ENCODE measurements around the gene LYPD4.
A peak's percentile ranks its signal among the peaks of the same experiment; 100 is the strongest.
"Not testable (repeated sequence)": the region's sequence is repeated elsewhere in the genome, so short reads cannot be mapped to it uniquely, and the experiment has no call there.

LYPD4 gene, protein sequence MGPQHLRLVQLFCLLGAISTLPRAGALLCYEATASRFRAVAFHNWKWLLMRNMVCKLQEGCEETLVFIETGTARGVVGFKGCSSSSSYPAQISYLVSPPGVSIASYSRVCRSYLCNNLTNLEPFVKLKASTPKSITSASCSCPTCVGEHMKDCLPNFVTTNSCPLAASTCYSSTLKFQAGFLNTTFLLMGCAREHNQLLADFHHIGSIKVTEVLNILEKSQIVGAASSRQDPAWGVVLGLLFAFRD

GRCh38 chr19:41844601-41845000 is at the start of gene LYPD4:
Gene LYPD4, minus strand, starts transcription at chr19:41844683. Its CDS starts 5,398 bp downstream, at chr19:41839285.
- DNase-seq (ENCODE audit: low read depth): no peak

GRCh38 chr19:41893899-41894298 is 49.4 kb upstream of the LYPD4 start:
- no peak for DNase-seq (ENCODE audit: low read depth)

DNA sequence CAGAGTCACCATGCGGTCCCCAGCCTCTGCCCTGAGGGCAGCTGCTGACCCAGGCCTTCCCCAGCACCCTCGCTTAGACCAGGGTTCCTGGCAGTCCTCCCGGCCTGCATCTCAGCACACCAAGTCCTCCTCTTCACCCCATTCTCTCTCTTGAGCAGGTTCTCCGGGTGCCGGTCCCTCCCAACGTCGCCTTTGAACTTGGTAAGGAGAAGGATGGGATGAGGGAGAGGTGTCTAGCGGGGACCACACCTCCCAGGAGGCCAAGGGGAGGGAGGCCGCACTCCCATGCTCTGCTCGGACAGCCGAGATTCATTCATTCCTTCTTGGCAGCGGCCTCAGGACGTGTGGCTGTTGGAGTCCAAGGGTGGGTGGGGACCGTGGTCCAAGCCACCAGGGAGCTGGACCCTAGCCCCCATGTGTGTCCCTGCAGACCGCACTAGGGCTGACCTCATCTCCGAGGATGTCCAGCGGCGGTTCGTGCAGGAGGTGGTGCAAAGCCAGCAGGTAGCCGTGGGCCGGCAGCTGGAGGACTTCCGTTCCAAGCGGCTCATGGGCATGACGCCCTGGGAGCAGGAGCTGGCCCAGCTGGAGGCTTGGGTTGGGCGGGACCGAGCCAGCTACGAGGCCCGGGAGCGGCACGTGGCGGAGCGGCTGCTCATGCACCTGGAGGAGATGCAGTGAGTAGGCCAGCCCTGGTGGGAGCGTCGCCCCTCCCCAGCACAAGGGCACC is 47.9 kb upstream of the LYPD4 start:
- DNase-seq (ENCODE audit: low read depth): no peak

GRCh38 chr19:41890936-41891335 is 46.5 kb upstream of the LYPD4 start:
- DNase-seq (ENCODE audit: low read depth): no peak

GRCh38 chr19:41889896-41890295 is 45.4 kb upstream of the LYPD4 start:
- DNase-seq (ENCODE audit: low read depth): no peak

DNA sequence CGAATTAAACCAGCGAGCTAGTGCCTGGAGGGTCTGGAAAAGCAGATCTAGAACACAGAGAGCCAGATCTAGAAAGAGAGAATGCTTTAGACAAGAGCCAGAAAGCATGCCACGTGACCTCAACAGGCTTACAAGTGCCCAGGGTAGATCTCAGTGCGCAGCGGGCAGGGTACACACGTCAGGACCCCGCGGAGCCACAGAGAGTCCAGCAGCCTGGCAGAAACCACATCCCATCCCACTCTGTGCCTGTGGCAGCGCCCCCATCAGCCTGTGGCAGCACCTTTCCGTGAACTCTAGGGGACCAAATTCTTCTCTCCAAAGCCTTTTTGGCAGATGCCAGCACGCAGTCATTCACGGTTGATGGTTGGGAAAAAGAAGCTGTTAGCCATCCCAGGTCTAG is 44.4 kb upstream of the LYPD4 start:
- no peak for DNase-seq (ENCODE audit: low read depth)

- peak; percentile 54 for DNase-seq (ENCODE audit: low read depth)
These were observed 43.4 kb upstream of the LYPD4 start for GRCh38 chr19:41887711-41888382.

DNA sequence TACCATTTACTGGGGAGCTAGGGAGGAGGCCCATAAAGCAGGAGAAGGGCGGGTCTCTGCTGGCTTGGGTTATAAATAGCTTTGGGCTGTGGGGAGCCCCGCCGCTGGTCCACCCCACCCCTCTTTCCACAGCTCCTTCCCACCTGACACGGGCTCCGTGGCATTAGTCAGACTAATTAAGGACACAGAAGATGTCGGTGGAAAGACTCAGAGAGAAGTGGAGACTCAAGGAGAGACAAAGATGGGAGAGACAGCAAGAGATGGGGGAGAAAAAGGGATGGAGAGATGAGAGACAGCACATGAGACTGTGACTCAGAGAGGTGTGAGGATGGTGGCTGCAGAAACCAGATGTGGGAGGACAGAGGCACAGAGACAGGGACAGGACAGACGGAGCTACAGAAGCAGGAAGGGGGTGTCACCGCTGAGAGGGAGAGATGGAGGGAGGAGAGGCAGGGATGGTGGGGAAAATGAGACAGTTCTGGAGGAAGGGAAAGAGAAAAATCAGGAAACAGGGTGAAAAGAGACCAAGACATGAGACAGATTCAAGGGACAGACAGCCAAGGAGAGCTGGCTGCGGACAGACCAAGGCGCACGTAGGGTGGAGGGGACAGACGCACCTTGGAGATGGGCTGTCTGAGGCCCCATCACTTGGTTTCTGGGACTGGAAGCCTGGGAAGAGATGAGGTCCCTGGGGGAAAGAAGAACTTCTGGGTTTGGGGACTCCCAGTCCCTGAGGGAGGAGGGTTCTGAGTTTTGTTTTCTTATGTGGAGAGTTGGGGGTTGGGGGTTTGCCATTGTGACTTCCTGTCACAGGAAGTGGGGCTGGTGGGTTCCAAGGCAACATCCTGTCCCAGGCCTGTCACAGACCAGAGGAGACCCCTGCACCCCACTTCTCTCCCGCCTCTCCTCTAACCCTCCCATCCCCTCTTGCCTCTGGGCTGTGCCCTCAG is 42.6 kb upstream of the LYPD4 start:
- no peak for DNase-seq (ENCODE audit: low read depth)

GRCh38 chr19:41883821-41884733 is 39.6 kb upstream of the LYPD4 start:
- DNase-seq (ENCODE audit: low read depth): peak; percentile 77

DNA sequence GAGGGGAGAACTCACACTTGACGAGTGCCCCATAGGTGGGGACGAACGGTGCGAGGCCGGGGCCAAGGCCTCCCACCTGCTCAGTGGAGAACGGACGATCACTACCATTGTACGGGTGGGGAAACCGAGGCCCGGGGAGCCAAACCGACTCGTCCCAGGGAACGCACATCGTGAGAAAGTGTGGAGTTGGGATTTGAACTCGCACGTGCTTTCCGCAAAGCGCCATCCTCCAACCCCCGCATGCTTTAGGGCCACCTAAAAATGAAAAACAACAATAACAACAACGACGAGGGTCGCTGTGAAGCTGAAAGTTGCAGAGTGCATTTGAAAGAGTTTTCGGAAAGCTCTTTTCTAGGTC is 39.0 kb upstream of the LYPD4 start:
- no peak for DNase-seq (ENCODE audit: low read depth)

GRCh38 chr19:41882568-41883462 is 38.3 kb upstream of the LYPD4 start, which contains the start of gene ARHGEF1:
Gene ARHGEF1, plus strand, starts transcription at chr19:41883184. Its CDS starts 4,899 bp downstream, at chr19:41888083.
- no peak for DNase-seq (ENCODE audit: low read depth)

- no peak for DNase-seq (ENCODE audit: low read depth)
These were observed 35.8 kb upstream of the LYPD4 start for GRCh38 chr19:41880329-41880708.

DNA sequence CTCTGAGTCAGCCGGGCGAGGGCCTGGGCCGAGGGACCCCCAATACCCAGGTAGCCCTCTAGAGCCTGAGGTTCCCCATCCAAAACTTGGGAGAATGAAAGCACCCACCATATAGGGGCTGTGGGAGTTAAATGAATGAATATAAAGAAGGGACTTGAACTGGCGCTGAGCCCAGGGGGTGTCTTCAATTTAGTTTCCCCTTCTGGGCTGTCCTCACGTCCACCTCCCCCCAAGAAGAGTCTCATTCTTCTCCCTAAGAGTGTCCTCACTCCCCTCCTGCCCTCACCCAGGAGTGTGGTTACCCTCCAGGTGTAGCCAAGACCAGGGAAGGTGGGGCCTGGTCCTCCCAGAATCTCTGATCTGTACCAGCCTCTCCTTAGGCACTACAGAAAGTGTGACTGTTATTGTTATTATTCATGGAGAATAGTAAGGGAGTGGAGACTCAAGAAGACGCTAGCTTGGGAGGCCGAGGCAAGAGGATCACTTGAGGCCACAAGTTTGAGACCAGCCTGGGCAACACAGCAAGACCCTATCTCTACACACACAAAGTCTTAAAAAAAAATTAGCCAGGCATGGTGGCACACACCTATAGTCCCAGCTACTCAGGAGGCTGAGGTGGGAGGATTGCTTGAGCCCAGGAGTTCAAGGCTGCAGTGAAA is 35.3 kb upstream of the LYPD4 start:
- DNase-seq (ENCODE audit: low read depth): no peak

- no peak for DNase-seq (ENCODE audit: low read depth)
These were observed 34.6 kb upstream of the LYPD4 start for GRCh38 chr19:41879080-41879479.

- DNase-seq (ENCODE audit: low read depth): no peak
These were observed 33.7 kb upstream of the LYPD4 start for GRCh38 chr19:41877916-41878905.

- no peak for DNase-seq (ENCODE audit: low read depth)
These were observed 32.7 kb upstream of the LYPD4 start, which contains the start of gene CD79A for GRCh38 chr19:41876847-41877832. Gene CD79A, plus strand, starts transcription at chr19:41877279. Its CDS starts 26 bp downstream, at chr19:41877305.

DNA sequence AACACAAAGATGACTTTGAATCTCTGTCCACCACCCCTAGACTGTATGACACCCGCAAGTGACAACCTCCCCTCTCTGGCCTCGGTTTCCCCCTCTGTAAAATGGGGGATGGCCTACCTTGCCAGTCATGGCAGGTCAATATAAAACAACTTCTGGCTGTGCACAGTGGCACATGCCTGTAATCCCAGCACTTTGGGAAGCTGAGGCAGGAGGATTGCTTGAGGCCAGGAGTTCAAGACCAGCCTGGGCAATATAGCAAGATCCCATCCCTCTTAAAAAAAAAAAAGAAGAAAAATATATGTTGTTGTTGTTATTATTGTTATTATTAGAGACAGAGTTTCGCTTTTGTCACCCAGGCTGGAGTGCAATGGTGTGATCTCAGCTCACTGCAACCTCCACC is 31.5 kb upstream of the LYPD4 start:
- not testable (repeated sequence) for DNase-seq (ENCODE audit: low read depth)
